GM12878 (cell line): ENCODE measurements around the gene HSD17B13.

Source experiments
- CHD2 ChIP-seq: IDR thresholded peaks from 2 replicates; pipeline ENCODE4 v1.6.1; 2011; ENCODE audit warnings: low read depth, low read length, improper control_type of control experiment, borderline replicate concordance
- JUND ChIP-seq: IDR thresholded peaks from 2 replicates; pipeline ENCODE4 v1.6.1; 2012; ENCODE audit warnings: low read depth, mild to moderate bottlenecking, low read length, improper control_type of control experiment, moderate library complexity
- SP1 ChIP-seq: IDR thresholded peaks from one replicate; pipeline ENCODE4 v1.6.1; 2011; ENCODE audit warnings: low read depth, low read length
- YBX1 ChIP-seq: fragments of 450-650 bp; IDR thresholded peaks from 2 replicates; pipeline ENCODE4 v1.6.1; 2016; ENCODE audit warnings: antibody characterized with exemption
- TF ChIP-seq, protein P1 (sequence below), 3 experiments: IDR thresholded peaks in 2 of 3; conservative IDR thresholded peaks in 1 of 3; 2 replicates each; pipeline ENCODE4 v1.5.1; 2011; ENCODE audit warnings: low read depth in 3 of 3, low read length in 3 of 3, mild to moderate bottlenecking in 3 of 3, control low read depth in 2 of 3, moderate library complexity in 2 of 3, inconsistent platforms in 1 of 3, mixed read lengths in 1 of 3; ENCODE audit not compliant: control insufficient read depth in 2 of 3, insufficient read depth in 1 of 3; ENCODE audit errors: extremely low read depth in 1 of 3
- TF ChIP-seq, protein P2 (sequence below): fragments of 450-650 bp; IDR thresholded peaks from 2 replicates; pipeline ENCODE4 v1.6.1; 2016; ENCODE audit warnings: mild to moderate bottlenecking, moderate library complexity, borderline replicate concordance
- TF ChIP-seq, protein P3 (sequence below): IDR thresholded peaks from 2 replicates; pipeline ENCODE4 v1.6.1; 2012; ENCODE audit warnings: low read depth, low read length, improper control_type of control experiment

- TF ChIP-seq, protein P1, sequence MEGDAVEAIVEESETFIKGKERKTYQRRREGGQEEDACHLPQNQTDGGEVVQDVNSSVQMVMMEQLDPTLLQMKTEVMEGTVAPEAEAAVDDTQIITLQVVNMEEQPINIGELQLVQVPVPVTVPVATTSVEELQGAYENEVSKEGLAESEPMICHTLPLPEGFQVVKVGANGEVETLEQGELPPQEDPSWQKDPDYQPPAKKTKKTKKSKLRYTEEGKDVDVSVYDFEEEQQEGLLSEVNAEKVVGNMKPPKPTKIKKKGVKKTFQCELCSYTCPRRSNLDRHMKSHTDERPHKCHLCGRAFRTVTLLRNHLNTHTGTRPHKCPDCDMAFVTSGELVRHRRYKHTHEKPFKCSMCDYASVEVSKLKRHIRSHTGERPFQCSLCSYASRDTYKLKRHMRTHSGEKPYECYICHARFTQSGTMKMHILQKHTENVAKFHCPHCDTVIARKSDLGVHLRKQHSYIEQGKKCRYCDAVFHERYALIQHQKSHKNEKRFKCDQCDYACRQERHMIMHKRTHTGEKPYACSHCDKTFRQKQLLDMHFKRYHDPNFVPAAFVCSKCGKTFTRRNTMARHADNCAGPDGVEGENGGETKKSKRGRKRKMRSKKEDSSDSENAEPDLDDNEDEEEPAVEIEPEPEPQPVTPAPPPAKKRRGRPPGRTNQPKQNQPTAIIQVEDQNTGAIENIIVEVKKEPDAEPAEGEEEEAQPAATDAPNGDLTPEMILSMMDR (IDR thresholded peaks at IDR 0.05 in 2 of 3, conservative IDR thresholded peaks at IDR 0.05 in 1 of 3; ENCODE audit: control insufficient read depth in 2 of 3, extremely low read depth in 1 of 3, insufficient read depth in 1 of 3, low read depth in 3 of 3, low read length in 3 of 3): no peak
- no peak for TF ChIP-seq JUND
- TF ChIP-seq, protein P2, sequence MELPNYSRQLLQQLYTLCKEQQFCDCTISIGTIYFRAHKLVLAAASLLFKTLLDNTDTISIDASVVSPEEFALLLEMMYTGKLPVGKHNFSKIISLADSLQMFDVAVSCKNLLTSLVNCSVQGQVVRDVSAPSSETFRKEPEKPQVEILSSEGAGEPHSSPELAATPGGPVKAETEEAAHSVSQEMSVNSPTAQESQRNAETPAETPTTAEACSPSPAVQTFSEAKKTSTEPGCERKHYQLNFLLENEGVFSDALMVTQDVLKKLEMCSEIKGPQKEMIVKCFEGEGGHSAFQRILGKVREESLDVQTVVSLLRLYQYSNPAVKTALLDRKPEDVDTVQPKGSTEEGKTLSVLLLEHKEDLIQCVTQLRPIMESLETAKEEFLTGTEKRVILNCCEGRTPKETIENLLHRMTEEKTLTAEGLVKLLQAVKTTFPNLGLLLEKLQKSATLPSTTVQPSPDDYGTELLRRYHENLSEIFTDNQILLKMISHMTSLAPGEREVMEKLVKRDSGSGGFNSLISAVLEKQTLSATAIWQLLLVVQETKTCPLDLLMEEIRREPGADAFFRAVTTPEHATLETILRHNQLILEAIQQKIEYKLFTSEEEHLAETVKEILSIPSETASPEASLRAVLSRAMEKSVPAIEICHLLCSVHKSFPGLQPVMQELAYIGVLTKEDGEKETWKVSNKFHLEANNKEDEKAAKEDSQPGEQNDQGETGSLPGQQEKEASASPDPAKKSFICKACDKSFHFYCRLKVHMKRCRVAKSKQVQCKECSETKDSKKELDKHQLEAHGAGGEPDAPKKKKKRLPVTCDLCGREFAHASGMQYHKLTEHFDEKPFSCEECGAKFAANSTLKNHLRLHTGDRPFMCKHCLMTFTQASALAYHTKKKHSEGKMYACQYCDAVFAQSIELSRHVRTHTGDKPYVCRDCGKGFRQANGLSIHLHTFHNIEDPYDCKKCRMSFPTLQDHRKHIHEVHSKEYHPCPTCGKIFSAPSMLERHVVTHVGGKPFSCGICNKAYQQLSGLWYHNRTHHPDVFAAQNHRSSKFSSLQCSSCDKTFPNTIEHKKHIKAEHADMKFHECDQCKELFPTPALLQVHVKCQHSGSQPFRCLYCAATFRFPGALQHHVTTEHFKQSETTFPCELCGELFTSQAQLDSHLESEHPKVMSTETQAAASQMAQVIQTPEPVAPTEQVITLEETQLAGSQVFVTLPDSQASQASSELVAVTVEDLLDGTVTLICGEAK: no peak
- no peak for TF ChIP-seq SP1
- TF ChIP-seq YBX1: no peak
- TF ChIP-seq CHD2: no peak
- TF ChIP-seq, protein P3, sequence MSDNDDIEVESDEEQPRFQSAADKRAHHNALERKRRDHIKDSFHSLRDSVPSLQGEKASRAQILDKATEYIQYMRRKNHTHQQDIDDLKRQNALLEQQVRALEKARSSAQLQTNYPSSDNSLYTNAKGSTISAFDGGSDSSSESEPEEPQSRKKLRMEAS: no peak
Measured at GRCh38 chr4:87275311-87275710, 47.4 kb downstream of the HSD17B13 start.
